Subcutaneous adipose tissue (tissue), 4 donors: ENCODE data around the gene HK1. TPM values are rescaled to one million over a fixed set of nuclear protein-coding genes. Genes with fewer than 3 reads are reported as not detected.

Experiments used
- CTCF ChIP-seq: fragments of 450-650 bp; IDR thresholded peaks from one replicate; pipeline ENCODE4 v1.5.1; 2016; ENCODE audit warnings: low read depth, mild to moderate bottlenecking, control low read depth, antibody characterized with exemption, moderate library complexity
- total RNA-seq, 4 donors: library from RNA; depleted of rRNA; stranded (reverse); fragments of >200 nt; gene quantifications; one replicate each; pipeline ENCODE4 v1.1.0, GENCODE V29; 2016

The HK1 gene
- total RNA-seq, 4 donors from 2014 or later, result 54.4 to 72.2 (median 57.8) TPM

- TF ChIP-seq CTCF, result no peak
Measured at GRCh38 chr10:69348816-69349541, 70.7 kb downstream of the HK1 start.

- no peak for TF ChIP-seq CTCF
Measured at GRCh38 chr10:69349542-69349888, 71.2 kb downstream of the HK1 start.

- no peak for TF ChIP-seq CTCF
Measured at GRCh38 chr10:69351589-69351988, 73.3 kb downstream of the HK1 start.

- TF ChIP-seq CTCF, result no peak
Measured at GRCh38 chr10:69352569-69353264, 74.4 kb downstream of the HK1 start.

DNA sequence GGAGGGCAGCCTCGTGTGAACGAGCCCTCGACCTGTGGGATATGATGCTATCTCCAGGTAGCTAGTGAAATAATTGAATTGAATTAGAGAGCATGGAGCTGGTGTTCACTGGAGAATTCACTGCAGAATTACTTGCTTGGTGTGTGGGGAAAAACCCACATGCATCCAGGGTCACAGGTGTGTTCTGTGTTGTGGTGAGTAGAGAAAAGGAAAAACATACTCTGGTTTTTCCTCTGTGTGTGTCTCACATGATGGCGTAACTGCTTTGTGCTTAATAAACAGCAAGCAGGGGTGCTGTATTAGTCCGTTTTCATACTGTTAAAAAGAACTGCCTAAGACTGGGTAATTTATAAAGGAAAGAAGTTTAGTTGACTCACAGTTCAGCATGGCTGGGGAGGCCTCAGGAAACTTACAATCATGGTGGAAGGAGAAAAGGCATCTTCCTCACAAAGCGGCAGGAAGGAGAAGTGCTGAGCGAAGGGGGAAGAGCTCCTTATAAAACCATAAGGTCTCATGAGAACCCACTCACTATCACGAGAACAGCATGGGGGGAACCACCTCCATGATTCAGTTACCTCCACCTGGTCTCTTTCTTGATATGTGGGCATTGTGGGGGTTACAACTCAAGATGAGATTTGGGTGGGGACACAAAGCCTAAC lies 75.8 kb downstream of the HK1 start:
- no peak for TF ChIP-seq CTCF

- no peak for TF ChIP-seq CTCF
Measured at GRCh38 chr10:69356187-69356586, 77.9 kb downstream of the HK1 start.

- TF ChIP-seq CTCF, result no peak
Measured at GRCh38 chr10:69358148-69358795, 80.0 kb downstream of the HK1 start.
